Keratinocyte (primary cell): ENCODE data around the gene C15orf39.
"Not testable (repeated sequence)": the region's sequence is repeated elsewhere in the genome, so short reads cannot be mapped to it uniquely, and the experiment has no call there.

ENCODE experiments used
- EZH2 ChIP-seq: IDR thresholded peaks from one replicate; pipeline ENCODE4 v1.6.1; 2012; ENCODE audit warnings: inconsistent platforms, mild to moderate bottlenecking, low read length, moderate library complexity
- TF ChIP-seq, protein P1 (sequence below), 3 experiments: IDR thresholded peaks in 1 of 3; conservative IDR thresholded peaks in 1 of 3; optimal IDR thresholded peaks in 1 of 3; 2 replicates in 2 of 3; 3 replicates in 1 of 3; pipeline versions ENCODE3 to v1.5.1; 2011; ENCODE audit warnings: low read length in 3 of 3, mild to moderate bottlenecking in 3 of 3, moderate library complexity in 2 of 3, control low read depth in 1 of 3, inconsistent platforms in 1 of 3; ENCODE audit not compliant: insufficient read depth in 2 of 3; ENCODE audit errors: extremely low read depth in 1 of 3

DNA sequence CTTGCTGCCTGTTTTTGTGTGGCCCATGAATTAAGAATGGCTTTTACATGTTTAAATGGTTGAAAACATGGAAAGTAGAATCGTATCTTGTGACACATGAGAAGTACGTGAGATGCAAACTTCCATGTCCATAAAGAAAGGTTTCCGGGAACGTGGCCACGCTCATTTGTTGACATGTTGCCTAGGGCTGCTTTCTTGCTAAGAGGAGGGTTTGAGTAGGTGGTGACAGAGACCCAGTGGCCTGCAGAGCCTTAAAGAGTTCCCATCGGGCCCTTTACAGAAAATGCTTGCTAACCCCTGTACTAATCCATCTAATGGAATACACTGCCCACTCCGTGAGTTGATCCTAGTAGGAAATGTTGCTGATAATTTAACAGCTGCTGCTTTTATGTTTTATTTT lies 25.4 kb downstream of the C15orf39 start:
- not testable (repeated sequence) for TF ChIP-seq EZH2
- TF ChIP-seq, protein P1, sequence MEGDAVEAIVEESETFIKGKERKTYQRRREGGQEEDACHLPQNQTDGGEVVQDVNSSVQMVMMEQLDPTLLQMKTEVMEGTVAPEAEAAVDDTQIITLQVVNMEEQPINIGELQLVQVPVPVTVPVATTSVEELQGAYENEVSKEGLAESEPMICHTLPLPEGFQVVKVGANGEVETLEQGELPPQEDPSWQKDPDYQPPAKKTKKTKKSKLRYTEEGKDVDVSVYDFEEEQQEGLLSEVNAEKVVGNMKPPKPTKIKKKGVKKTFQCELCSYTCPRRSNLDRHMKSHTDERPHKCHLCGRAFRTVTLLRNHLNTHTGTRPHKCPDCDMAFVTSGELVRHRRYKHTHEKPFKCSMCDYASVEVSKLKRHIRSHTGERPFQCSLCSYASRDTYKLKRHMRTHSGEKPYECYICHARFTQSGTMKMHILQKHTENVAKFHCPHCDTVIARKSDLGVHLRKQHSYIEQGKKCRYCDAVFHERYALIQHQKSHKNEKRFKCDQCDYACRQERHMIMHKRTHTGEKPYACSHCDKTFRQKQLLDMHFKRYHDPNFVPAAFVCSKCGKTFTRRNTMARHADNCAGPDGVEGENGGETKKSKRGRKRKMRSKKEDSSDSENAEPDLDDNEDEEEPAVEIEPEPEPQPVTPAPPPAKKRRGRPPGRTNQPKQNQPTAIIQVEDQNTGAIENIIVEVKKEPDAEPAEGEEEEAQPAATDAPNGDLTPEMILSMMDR (optimal IDR thresholded peaks at IDR 0.05 in 1 of 3, IDR thresholded peaks at IDR 0.05 in 1 of 3, conservative IDR thresholded peaks at IDR 0.05 in 1 of 3; ENCODE audit: extremely low read depth in 1 of 3, insufficient read depth in 2 of 3, low read length in 3 of 3): not testable (repeated sequence)
